ENCODE data around the gene ITPR2.

ITPR2 gene

DNA sequence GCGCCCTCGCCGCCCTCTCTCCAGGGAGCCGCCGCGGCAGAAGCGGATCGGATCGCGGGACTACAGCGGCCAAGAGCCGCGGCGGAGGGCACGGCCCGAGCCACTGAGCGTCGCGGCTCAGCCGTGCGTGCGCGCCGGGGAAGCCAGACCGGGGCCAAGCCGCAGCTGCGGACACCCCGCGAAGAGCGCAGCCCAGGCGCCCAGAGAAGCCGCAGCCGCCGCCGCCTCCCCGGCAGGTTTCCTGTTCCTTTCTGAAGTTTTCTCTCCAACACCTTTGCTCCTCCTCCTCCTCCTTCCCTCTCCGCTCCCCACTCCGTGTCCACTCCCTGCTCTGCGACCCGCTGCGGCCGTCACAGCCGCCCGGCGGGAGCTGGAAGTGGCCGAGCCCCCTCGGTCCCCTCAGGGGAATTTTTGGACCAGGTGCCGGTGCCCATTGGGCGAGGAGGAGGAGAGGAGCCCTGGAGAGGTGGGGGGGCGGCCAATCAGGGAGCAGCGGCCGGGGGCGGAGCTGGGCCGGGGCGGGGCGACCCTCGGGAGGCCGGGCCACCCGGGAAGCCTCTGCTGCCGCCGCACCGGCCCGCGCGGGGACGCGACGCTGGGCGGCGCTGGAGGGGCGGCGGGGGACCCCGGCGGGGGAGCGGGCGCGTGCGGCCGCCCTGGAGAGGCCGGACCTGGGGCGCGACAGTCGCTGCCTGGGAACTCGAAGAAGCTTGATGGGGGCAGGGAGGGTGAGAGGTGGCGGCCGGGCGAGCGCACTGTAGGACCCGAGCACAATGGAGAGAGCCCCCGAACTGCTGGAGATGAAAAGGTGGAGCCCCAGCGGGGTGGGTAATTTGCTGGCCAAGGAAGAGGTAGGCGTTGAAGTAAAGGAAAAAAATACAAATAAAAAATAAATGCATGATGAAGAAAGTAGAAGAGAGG lies at the start of gene ITPR2:
Gene ITPR2, minus strand, starts transcription at position 373 of the 921 bp plus-strand sequence. CDS start 413 bp downstream, outside the sequence.
- H3K4me1 ChIP-seq (ENCODE audit: insufficient read depth, low read length) = peaks cover 22% of the 10 kb centered on the region
- H3K9me3 ChIP-seq (ENCODE audit: low read length) = no peaks in the 10 kb centered on the region
- peak within 1 kb of the TSS; percentile 69 to 90 for H3K4me3 ChIP-seq (ENCODE audit: low read depth in 1 of 2, low read length in 2 of 2)
- H3K27me3 ChIP-seq (ENCODE audit: control insufficient read depth in 1 of 2, insufficient read depth in 2 of 2, low read length in 2 of 2) = no peaks in the 10 kb centered on the region
- peak within 1 kb of the TSS; percentile 92 for H3K9ac ChIP-seq (ENCODE audit: low read length)
- H3K27ac ChIP-seq (ENCODE audit: low read depth, low read length) = peak within 1 kb of the TSS; percentile 75
- no peaks in the 10 kb centered on the region for H3K36me3 ChIP-seq (ENCODE audit: insufficient read depth, low read length)

DNA sequence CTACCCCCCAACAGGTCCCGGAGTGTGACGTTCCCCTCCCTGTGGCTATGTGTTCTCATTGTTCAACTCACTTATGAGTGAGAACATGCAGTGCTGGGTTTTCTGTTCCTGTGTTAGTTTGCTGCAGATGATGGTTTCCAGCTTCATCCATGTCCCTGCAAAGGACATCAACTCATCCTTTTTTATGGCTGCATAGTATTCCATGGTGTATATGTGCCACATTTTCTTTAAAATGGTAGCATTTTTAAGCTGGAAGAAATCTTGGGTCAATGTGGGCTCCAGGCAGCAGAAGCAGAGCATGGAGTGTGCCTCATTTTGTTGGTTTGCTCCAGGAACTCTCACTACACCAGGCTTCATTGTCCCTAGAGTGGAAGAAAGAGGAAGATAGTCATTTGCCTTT lies 47.6 kb upstream of the ITPR2 start:
- peaks cover 23% of the 10 kb centered on the region for H3K4me1 ChIP-seq (ENCODE audit: insufficient read depth, low read length)
- H3K9ac ChIP-seq (ENCODE audit: low read length) = no peak overlapping the region
- no peaks in the 10 kb centered on the region for H3K27me3 ChIP-seq (ENCODE audit: control insufficient read depth in 1 of 2, insufficient read depth in 2 of 2, low read length in 2 of 2)
- no peaks in the 10 kb centered on the region for H3K9me3 ChIP-seq (ENCODE audit: low read length)
- no peak overlapping the region for H3K27ac ChIP-seq (ENCODE audit: low read depth, low read length)
- no peaks in the 10 kb centered on the region for H3K36me3 ChIP-seq (ENCODE audit: insufficient read depth, low read length)
- no peak overlapping the region for H3K4me3 ChIP-seq (ENCODE audit: low read depth in 1 of 2, low read length in 2 of 2)

- Histone ChIP-seq H3K4me3 (ENCODE audit: low read depth in 1 of 2, low read length in 2 of 2) (no peak overlapping the region), H3K9ac (ENCODE audit: low read length) (no peak overlapping the region), H3K27me3 (ENCODE audit: control insufficient read depth in 1 of 2, insufficient read depth in 2 of 2, low read length in 2 of 2) (no peaks in the 10 kb centered on the region), H3K9me3 (ENCODE audit: low read length) (no peaks in the 10 kb centered on the region), H3K4me1 (ENCODE audit: insufficient read depth, low read length) (peaks cover 15% of the 10 kb centered on the region), H3K36me3 (ENCODE audit: insufficient read depth, low read length) (no peaks in the 10 kb centered on the region), H3K27ac (ENCODE audit: low read depth, low read length) (peak overlapping the region; percentile 14)
Measured at GRCh38 chr12:26878661-26879119, 45.7 kb upstream of the ITPR2 start.

GRCh38 chr12:26874501-26875296 lies 41.7 kb upstream of the ITPR2 start:
- Histone ChIP-seq H3K36me3 (ENCODE audit: insufficient read depth, low read length) (no peaks in the 10 kb centered on the region), H3K9ac (ENCODE audit: low read length) (no peak overlapping the region), H3K9me3 (ENCODE audit: low read length) (no peaks in the 10 kb centered on the region), H3K4me3 (ENCODE audit: low read depth in 1 of 2, low read length in 2 of 2) (no peak overlapping the region), H3K27ac (ENCODE audit: low read depth, low read length) (no peak overlapping the region), H3K27me3 (ENCODE audit: control insufficient read depth in 1 of 2, insufficient read depth in 2 of 2, low read length in 2 of 2) (no peaks in the 10 kb centered on the region), H3K4me1 (ENCODE audit: insufficient read depth, low read length) (peaks cover 28% of the 10 kb centered on the region)

DNA sequence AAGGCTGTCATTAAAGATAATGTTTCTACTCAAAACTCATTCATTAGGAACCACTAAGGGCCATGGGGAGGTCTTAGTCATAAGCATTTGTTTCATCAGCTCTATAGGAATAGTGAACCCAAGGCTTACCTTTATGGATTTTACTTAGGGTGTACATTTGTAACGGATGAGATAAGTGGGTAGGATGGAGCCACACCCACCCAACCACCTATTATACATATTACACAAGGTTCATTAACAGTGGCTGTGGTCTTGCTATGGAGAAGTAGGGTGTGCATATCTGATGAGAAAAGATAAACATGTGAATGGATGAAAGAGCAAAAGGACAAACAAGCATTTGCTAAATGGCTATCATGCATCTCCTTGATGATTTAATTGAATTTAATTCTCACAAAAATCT lies 39.6 kb upstream of the ITPR2 start:
- no peak overlapping the region for H3K9ac ChIP-seq (ENCODE audit: low read length)
- no peaks in the 10 kb centered on the region for H3K36me3 ChIP-seq (ENCODE audit: insufficient read depth, low read length)
- peaks cover 13% of the 10 kb centered on the region for H3K4me1 ChIP-seq (ENCODE audit: insufficient read depth, low read length)
- no peak overlapping the region for H3K27ac ChIP-seq (ENCODE audit: low read depth, low read length)
- no peak overlapping the region for H3K4me3 ChIP-seq (ENCODE audit: low read depth in 1 of 2, low read length in 2 of 2)
- H3K9me3 ChIP-seq (ENCODE audit: low read length) = no peaks in the 10 kb centered on the region
- H3K27me3 ChIP-seq (ENCODE audit: control insufficient read depth in 1 of 2, insufficient read depth in 2 of 2, low read length in 2 of 2) = no peaks in the 10 kb centered on the region

GRCh38 chr12:26871985-26872384 lies 39.0 kb upstream of the ITPR2 start:
- Histone ChIP-seq H3K9me3 (ENCODE audit: low read length) (no peaks in the 10 kb centered on the region), H3K4me1 (ENCODE audit: insufficient read depth, low read length) (peaks cover 13% of the 10 kb centered on the region), H3K27ac (ENCODE audit: low read depth, low read length) (no peak overlapping the region), H3K27me3 (ENCODE audit: control insufficient read depth in 1 of 2, insufficient read depth in 2 of 2, low read length in 2 of 2) (no peaks in the 10 kb centered on the region), H3K36me3 (ENCODE audit: insufficient read depth, low read length) (no peaks in the 10 kb centered on the region), H3K4me3 (ENCODE audit: low read depth in 1 of 2, low read length in 2 of 2) (no peak overlapping the region), H3K9ac (ENCODE audit: low read length) (no peak overlapping the region)

GRCh38 chr12:26870491-26871419 lies 37.8 kb upstream of the ITPR2 start:
- Histone ChIP-seq H3K36me3 (ENCODE audit: insufficient read depth, low read length) (no peaks in the 10 kb centered on the region), H3K27me3 (ENCODE audit: control insufficient read depth in 1 of 2, insufficient read depth in 2 of 2, low read length in 2 of 2) (no peaks in the 10 kb centered on the region), H3K4me1 (ENCODE audit: insufficient read depth, low read length) (peaks cover 13% of the 10 kb centered on the region), H3K4me3 (ENCODE audit: low read depth in 1 of 2, low read length in 2 of 2) (no peak overlapping the region), H3K9me3 (ENCODE audit: low read length) (no peaks in the 10 kb centered on the region), H3K27ac (ENCODE audit: low read depth, low read length) (peak overlapping the region; percentile 0), H3K9ac (ENCODE audit: low read length) (no peak overlapping the region)

GRCh38 chr12:26869908-26870459 lies 37.0 kb upstream of the ITPR2 start:
- Histone ChIP-seq H3K4me1 (ENCODE audit: insufficient read depth, low read length) (peaks cover 13% of the 10 kb centered on the region), H3K9ac (ENCODE audit: low read length) (no peak overlapping the region), H3K27me3 (ENCODE audit: control insufficient read depth in 1 of 2, insufficient read depth in 2 of 2, low read length in 2 of 2) (no peaks in the 10 kb centered on the region), H3K9me3 (ENCODE audit: low read length) (no peaks in the 10 kb centered on the region), H3K4me3 (ENCODE audit: low read depth in 1 of 2, low read length in 2 of 2) (no peak overlapping the region), H3K27ac (ENCODE audit: low read depth, low read length) (no peak overlapping the region), H3K36me3 (ENCODE audit: insufficient read depth, low read length) (no peaks in the 10 kb centered on the region)

- peaks cover 13% of the 10 kb centered on the region for H3K4me1 ChIP-seq (ENCODE audit: insufficient read depth, low read length)
- H3K36me3 ChIP-seq (ENCODE audit: insufficient read depth, low read length) = no peaks in the 10 kb centered on the region
- H3K27me3 ChIP-seq (ENCODE audit: control insufficient read depth in 1 of 2, insufficient read depth in 2 of 2, low read length in 2 of 2) = no peaks in the 10 kb centered on the region
- H3K4me3 ChIP-seq (ENCODE audit: low read depth in 1 of 2, low read length in 2 of 2) = no peak overlapping the region
- H3K9me3 ChIP-seq (ENCODE audit: low read length) = no peaks in the 10 kb centered on the region
- H3K9ac ChIP-seq (ENCODE audit: low read length) = no peak overlapping the region
- no peak overlapping the region for H3K27ac ChIP-seq (ENCODE audit: low read depth, low read length)
Measured at GRCh38 chr12:26869104-26869494, 36.1 kb upstream of the ITPR2 start.

GRCh38 chr12:26868447-26869103 lies 35.6 kb upstream of the ITPR2 start:
- Histone ChIP-seq H3K9ac (ENCODE audit: low read length) (no peak overlapping the region), H3K4me1 (ENCODE audit: insufficient read depth, low read length) (peaks cover 13% of the 10 kb centered on the region), H3K36me3 (ENCODE audit: insufficient read depth, low read length) (no peaks in the 10 kb centered on the region), H3K27ac (ENCODE audit: low read depth, low read length) (no peak overlapping the region), H3K9me3 (ENCODE audit: low read length) (no peaks in the 10 kb centered on the region), H3K27me3 (ENCODE audit: control insufficient read depth in 1 of 2, insufficient read depth in 2 of 2, low read length in 2 of 2) (no peaks in the 10 kb centered on the region), H3K4me3 (ENCODE audit: low read depth in 1 of 2, low read length in 2 of 2) (no peak overlapping the region)
